Germinal center (tissue), 1 donor: ENCODE measurements around the gene NECTIN2.

Experiments used
- DNase-seq: peaks from one replicate; pipeline ENCODE4 v3.0.0; 2012; ENCODE audit warnings: mixed read lengths, low spot score

Gene NECTIN2

DNA sequence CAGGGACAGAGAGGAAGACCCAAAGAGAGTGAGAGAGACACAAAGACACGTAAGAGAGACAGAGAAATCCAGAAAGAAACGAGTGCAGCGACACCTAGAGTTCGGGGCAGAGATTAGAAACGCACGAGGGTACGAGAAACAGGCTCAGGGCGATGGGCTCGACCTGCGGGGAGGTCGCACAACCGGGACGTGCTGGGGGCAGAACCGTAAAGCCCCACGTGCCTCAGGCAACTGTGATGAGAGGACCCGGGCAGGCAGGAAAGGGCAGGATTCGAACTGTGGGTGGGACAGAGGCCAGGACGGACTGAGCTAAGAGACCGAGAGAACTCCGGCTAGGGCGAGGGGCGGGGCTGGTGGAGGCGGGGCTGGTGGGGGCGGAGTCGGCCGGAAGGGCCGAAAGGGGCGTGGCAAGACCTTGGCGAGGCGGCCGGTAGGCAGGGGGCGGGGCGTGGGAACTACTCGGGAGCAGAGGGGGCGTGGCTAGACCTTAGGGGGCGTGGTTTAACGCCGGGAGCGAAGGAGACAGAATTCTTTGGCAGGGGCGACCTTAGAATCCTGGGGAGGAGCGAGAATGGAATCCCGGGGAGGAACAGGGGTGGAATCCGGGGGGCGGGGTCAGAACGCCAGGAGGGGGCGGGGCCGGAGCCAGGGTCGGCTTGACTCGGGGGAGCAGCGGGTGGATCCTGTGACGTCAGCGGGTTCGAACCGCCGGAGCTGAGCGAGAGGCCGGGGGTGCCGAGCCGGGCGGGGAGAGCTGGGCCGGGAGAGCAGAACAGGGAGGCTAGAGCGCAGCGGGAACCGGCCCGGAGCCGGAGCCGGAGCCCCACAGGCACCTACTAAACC, at the start of gene NECTIN2:
Gene NECTIN2, plus strand, starts transcription at position 686 of the 843 bp plus-strand sequence. CDS start 229 bp downstream, outside the sequence.
- peak; percentile 96 for DNase-seq

DNA sequence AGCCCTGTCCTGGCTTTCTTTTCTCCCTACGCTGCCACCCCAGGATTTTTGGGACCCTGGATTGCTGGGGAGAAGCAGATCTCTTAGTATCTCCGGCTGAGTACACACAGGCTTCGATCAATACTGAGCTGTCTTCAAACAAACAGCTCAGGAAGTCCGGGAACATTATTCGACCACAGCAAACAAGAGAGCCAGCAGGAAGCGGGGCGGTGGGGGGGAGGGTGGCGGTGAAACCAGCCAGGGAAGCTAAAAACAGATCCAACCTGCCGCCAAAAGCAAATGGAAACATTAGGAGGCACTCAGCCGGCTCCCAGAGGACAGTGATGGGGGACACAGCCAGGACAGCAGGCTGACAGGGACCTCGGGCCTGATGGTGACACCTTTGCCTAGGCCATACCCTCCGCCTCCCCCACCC, 49.4 kb upstream of the NECTIN2 start:
- no peak for DNase-seq

DNA sequence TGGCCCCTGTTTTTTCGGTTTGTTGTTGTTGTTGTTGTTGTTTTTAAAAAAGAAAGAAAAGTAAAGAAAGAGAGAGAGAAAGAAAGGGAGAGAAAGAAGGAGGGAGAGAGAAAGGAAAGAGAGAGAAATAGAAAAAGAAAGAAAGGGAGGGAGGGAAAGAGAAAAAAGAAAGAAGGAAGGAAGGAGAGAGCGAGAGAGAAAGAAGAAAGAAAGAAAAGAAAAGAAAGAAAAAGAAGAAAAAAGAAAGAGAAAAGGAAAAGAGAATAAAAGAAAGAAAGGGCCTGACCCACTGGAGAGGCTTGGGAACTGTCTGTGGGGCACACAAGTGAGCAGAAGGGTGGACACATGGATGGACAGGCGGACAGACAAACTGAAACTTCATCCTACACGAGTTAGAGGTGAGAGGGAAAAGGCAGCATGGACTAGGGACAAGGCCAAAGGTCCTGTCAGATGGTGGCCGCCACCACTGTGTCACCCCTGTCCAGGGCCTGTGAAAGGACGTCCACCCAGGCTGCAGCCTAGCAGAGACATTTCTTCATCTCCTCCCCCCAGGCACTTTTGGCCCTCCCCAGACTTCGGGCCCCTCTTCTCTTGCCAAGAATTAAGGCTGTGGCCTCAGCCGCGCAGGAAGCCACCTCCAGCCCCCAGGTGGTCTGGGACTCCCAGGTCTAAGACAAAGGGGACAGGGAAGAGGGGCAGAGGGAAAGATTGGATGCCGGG, 46.3 kb upstream of the NECTIN2 start:
- DNase-seq: no peak

DNA sequence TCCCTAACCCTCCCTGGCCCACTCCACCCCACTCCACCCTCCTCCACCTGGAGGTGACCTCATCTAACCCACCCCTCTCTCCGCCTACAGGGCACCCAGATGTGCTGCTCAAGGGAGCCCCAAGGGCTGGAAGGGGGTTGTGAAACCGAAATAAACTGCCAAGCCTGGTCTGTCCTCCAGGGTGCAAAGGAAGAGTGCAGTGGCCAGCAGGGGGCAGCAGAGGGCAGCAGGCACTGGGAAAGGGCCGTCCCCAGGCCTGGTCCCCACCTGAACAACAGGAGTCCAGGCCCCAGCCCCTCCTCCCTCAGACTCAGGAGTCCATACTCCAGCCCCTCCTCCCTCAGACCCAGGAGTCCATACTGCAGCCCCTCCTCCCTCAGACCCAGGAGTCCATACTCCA, 45.6 kb upstream of the NECTIN2 start:
- peak; percentile 90 for DNase-seq

DNA sequence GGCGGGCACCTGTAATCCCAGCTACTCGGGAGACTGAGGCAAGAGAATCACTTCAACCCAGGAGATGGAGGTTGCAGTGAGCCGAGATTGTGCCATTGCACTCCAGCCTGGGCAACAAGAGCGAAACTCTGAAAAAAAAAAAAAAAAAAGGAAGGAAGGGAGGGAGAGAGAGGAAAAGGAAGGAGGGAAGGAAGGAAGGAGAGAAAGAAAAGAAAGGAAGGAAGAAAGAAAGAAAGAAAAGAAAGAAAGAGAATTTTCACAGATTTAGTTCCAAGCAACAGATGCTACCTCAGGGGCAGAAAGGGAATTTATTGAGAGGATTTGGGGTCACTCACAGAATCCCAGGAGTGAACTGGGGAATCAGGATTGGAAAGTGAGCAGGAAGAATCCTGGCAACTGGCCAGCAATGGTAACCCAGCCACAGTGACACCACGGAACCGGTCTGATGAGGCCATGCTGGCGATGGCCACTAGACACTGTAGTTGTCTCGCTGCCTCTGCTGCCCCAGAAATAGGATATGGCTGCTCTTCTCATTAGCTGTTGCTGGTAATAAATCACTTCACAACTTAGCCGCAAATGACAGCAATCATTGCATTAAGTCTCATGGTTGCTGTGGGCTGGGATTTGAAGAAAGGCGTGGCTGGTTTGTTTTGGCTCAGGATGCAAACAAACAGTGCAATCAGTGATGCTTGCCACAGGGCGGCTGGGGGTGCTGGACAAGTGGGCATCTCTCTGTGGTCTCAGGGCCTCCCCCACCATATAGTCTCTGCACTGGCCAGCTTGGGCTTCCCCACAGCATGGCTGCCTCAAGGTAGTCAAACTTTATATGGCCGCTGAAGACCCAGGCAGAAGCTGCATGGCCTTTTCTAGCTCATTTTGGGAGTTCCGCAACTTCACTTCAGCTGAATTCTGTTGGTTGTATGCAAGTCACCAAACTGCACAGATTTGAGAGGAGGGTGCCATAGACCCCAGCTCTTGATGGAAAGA, 42.4 kb upstream of the NECTIN2 start:
- no peak for DNase-seq

DNA sequence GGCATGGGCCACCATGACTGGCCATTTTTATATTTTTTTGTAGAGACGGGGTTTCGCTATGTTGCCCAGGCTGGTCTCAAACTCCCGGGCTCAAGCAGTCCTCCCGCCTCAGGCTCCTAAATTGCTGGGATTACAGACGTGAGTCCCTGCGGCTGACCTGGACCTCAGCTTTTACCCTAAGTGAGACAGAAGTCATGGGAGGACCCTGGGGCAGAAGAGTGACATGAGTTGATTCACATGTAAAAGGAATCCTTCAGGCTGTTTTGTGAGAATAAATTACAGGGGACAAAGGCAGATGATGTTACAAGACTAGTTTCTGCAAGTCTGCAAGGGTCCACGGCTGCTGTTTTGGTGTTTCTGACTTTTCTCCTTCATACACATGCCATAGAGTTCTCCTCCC, 39.8 kb upstream of the NECTIN2 start:
- DNase-seq: no peak

DNA sequence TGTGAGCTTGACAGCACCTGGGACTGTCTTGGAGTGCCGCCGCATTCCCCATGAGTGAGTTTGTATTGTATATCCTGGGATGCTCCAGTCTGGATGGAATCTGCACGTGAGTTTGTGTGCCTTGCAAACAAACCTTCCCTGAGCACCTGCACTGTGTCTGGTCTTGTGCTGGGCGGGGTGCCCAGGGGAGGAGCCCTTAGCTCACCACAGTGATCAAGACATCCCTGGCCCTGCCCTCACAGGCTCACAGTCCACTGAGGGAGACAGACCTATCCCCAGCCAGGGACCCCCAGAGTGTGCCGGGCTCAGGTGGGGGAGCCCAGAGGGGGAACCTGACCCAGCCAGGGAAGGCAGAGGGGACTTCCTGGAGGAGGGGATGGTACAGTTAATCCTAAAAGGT, 38.9 kb upstream of the NECTIN2 start:
- no peak for DNase-seq

DNA sequence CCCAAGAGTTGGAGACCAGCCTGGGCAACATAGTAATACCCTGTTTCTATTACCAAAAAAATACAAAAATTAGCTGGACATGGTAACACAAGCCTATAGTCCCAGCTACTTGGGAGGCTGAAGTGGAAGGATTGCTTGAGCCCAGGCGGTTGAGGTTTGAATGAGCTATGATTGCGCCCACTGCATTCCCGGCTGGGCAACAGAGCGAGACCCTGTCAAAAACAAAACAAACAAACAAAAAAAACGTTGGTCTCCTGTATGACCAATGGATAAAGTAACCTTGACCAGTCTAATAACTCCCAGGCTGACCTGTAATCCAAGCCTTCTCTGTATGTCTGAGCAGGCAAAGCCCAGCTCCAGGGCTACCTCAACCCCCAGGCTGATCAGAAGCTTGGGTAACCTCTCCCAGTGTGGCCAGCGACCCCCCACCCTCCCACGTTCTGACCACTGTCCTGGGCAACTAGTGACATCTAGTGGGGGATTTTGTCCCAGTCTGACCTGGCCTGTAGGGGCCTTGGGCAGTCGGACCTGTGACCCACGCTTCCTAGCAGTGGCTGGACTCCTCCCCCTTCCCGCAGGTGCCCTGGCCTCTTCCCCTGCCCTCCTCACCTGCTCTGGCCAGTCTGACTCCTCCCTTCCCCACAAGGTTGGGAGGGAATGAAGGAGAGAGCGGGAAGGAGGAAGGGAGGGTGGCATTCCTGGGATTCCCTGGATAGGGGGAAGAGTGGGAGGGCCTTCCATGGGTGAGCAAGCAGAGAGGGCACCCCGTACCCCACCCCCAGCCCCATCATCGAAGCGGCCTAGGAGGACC, 38.2 kb upstream of the NECTIN2 start:
- DNase-seq: no peak

DNA sequence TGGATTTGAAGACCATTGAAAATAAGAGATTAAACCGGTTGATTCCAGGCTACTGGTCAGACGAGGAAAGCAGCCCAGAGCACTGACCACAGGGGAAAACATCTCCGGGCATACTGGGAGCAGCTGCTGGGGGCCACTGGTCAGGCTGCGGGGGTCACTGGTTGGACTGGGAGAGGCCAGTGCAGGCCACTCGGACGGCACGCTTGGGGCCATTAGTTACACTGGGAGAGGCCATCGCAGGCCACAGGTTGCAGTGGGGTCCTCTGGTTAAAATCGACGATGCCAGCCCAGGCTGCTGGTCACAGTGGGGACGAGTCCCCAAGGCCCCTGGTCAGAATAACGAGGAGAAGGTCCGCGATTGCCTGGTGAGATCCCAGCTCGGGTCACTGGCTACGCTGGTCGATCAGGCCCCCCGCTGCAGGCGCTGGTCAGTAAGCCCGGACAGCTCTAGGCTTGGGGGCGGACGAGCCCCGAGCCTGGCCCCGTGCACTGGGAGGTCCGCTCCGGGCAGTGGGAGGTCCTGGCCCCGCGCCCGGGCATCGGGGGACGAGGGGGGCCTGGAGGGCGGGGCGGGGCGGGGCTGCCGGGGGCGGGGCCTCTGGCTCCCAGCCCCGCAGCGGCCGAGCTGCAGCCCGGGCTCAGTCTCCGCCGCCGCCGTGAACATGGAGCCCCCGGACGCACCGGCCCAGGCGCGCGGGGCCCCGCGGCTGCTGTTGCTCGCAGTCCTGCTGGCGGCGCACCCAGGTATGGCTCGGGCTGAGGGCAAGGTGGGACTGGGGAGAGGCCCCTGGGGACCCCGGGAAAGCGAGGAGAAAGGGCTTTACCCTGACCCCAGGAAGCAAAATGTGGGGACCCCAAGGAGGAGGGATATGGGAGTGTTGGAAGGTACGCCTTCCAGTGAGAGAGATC, 37.4 kb upstream of the NECTIN2 start, which contains the start of gene BCAM:
Gene BCAM, plus strand, starts transcription at position 641 of the 909 bp plus-strand sequence. Its CDS starts 22 bp downstream, at position 663.
- peak; percentile 54 for DNase-seq

DNA sequence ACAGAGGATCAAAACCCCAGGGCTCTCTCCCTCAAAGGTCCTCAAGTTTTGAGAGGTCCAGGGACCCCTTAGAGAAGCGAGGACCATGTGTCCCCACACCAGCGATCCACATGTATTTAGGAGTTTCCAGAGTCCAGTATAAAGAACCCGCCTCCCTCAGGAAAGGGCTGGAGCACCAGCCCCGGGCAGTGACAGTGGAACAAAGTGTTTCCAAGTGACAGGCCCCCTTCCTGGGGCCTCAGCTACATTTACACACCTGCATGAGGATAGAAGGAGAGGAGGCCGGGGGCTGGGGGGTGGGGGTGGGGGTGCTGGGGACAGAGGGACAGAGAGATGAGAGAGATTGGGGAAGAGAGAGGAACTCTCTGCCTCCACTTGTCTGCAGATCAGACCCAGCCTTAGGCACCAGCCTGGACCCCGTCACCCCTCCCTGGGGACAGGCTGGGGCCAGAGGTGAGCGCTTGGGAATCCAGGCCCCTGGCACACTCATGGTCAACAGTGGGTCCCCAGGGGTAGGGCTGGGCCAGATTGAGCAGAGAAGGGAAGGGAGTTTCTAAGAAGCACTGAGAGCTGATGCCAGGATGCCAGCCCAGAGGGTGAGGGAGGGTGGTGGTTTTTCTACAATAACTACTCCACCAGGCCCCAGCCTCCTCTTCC, 36.4 kb upstream of the NECTIN2 start:
- DNase-seq: no peak

DNA sequence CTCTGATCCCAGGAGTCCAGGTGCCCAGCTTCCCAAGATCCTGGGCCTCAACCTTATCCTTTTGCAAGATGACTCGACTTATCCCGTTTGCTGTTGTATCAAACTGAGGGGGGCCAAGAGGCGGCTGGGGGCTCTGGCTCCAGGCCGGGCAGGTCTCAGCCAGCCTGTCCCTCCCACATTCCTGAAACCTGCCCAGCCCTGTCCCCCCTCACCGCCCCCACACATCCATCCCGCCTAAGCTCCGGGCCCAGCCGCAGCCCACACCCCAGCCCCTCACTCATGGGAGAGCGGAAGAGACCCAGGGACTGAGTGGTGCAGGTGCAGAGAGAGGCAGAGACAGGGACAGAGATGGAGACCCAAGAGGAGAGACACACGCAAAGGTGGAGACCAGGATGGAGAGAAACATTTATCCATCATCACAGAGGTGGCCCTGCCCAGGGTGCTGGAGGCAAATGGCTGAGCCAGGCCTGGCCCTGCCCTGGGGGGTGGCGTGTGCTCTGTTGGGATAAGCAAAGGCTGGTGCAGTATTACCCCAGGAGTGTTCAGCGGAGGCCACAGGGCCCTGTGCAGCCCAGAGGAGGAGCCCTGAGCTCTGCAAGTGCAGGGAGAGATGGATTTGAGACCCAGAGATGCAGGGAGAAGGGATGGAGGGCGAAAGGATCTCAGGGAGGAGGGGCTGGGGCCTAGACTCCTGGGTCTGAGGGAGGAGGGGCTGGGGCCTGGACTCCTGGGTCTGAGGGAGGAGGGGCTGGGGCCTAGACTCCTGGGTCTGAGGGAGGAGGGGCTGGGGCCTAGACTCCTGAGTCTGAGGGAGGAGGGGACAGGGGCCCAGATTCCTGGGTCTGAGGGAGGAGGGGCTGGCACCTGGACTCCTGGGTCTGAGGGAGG, 35.6 kb upstream of the NECTIN2 start:
- DNase-seq: no peak

DNA sequence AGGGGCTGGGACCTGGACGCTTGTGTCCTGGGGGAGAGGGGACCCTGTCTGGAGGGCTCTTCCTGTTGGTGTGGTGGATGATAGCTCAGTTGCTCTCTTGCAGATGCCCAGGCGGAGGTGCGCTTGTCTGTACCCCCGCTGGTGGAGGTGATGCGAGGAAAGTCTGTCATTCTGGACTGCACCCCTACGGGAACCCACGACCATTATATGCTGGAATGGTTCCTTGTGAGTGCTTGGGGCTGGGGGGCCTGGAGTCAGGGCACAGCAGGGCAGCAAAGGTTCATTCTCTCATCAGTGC, 35.0 kb upstream of the NECTIN2 start:
- no peak for DNase-seq

DNA sequence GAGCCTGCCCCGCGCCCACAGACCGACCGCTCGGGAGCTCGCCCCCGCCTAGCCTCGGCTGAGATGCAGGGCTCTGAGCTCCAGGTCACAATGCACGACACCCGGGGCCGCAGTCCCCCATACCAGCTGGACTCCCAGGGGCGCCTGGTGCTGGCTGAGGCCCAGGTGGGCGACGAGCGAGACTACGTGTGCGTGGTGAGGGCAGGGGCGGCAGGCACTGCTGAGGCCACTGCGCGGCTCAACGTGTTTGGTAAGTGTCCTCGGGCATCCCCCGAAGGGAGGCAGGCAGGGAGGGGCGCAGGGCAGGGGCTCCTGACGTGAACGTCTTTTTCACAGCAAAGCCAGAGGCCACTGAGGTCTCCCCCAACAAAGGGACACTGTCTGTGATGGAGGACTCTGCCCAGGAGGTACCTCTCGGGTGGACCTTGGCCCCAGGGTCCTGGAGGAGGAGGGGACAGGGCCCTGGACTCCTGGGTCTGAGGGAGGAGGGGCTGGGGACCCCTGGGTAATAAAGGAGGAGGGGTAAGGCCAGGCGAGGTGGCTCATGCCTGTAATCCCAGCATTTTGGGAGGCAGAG, 33.9 kb upstream of the NECTIN2 start:
- no peak for DNase-seq

DNA sequence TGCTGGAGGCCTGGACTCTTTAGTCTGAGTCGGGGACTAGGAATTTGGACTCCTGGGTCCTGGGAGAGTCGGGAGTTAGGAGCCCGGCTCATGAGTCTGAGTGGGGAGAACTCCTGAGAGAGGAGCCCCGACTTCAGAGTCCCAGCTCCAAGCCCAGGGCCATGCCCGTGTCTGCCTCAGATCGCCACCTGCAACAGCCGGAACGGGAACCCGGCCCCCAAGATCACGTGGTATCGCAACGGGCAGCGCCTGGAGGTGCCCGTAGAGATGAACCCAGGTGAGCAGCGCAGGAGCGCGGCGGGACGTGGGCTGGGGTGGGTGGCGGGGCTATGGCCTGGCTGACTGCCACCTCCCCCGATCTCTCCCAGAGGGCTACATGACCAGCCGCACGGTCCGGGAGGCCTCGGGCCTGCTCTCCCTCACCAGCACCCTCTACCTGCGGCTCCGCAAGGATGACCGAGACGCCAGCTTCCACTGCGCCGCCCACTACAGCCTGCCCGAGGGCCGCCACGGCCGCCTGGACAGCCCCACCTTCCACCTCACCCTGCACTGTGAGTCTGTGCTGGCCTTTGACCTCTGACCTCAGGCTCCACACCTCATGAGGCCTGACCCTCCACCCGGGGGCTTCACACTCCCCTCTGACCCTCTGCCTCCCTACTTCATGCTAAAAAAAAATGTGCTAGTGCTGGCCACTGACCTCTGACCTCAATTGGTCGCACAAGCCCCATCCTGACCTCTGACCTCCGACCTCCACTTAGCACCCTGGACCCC, 32.8 kb upstream of the NECTIN2 start:
- DNase-seq: no peak

DNA sequence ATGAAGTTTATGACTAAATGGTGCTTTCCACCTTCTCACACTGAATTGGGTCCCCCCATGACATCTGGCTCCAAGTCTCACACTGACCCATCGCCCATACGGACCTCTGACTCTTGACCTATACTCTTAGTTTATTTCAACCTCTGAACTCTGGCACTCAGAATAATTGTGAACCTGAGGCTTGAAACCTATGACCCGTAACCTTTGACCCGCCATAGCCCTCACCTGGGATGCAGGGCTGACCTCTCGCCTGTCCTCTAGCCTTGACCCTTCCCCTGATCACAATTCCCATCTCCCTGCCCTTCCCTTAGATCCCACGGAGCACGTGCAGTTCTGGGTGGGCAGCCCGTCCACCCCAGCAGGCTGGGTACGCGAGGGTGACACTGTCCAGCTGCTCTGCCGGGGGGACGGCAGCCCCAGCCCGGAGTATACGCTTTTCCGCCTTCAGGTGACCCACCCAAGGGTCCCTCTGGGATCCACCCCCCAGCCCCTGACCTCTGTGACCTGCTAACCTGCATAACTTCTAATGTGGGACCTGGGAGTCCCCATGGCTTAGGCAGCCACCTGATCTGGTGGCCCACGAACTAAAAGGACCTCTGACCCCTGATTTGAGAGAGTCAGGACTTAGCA, 32.1 kb upstream of the NECTIN2 start:
- DNase-seq: no peak

DNA sequence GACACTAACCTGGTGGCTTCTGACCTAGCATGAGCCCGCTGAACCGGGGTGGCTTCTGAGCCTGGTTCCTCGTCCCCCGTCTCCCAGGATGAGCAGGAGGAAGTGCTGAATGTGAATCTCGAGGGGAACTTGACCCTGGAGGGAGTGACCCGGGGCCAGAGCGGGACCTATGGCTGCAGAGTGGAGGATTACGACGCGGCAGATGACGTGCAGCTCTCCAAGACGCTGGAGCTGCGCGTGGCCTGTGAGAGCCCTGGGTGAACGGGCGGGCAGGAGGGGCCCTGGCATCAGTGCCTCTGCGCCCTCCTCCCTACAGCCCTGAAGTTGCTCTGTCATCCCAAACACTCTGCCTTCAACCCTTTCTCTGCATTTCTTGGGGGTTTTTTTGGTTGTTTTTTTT, 31.6 kb upstream of the NECTIN2 start:
- no peak for DNase-seq

DNA sequence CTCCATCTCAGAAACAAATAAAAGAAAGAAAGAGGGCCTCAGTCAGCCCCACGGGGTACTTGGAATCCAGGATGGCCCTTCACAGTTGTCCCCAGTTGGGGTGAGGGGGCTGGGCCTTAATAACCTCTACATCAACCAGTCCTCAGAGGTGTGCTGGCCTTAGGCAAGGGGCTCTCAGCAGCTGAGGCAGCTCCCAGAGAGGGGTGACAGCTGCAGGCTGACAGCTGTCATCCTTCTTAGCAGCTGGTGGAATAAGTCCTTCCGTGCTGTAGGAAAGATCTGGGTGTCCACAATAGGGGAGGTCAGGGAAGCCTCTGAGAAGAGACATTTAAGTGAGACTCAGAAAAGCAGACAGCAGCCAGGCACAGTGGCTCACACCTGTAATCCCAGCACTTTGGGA, 29.8 kb upstream of the NECTIN2 start:
- no peak for DNase-seq
